ENCODE data around the gene VSTM2L.

DNA sequence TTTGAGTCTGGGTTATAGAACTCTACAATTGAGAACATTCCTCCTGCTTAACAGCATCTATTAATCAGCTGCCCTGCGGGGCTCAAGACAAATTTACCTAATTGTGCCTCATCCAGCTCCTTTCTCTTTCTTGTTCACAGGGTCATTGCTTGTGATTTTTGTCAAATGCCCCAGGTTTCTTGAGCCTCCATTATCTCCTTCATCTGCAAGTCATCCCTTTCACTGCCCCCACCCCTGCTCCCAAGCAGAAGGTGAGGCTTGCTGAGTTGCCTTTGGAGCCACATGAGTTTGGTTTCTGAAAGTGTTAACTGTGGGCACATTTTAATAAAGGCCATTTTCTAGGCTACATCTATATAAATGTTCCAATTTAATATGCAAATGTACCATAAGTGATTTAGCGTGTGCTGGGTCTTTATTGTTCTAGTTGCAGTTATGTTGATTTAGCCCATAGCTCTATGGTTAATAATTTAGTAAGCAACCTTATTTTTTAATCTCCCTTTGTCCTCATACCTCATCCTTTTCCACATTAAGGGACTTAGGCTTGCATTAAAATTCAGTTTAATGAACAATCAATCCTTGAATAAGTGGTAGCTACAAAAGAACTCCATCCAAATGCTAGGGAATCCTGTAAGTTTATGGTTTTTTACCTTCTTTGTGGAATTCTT is 56.1 kb downstream of the VSTM2L start:
- TF ChIP-seq, protein P1, sequence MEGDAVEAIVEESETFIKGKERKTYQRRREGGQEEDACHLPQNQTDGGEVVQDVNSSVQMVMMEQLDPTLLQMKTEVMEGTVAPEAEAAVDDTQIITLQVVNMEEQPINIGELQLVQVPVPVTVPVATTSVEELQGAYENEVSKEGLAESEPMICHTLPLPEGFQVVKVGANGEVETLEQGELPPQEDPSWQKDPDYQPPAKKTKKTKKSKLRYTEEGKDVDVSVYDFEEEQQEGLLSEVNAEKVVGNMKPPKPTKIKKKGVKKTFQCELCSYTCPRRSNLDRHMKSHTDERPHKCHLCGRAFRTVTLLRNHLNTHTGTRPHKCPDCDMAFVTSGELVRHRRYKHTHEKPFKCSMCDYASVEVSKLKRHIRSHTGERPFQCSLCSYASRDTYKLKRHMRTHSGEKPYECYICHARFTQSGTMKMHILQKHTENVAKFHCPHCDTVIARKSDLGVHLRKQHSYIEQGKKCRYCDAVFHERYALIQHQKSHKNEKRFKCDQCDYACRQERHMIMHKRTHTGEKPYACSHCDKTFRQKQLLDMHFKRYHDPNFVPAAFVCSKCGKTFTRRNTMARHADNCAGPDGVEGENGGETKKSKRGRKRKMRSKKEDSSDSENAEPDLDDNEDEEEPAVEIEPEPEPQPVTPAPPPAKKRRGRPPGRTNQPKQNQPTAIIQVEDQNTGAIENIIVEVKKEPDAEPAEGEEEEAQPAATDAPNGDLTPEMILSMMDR (IDR thresholded peaks at IDR 0.05), result no peak
- TF ChIP-seq POLR2A (IDR thresholded peaks at IDR 0.05), result no peak

Measured in vagina (tissue), 2 donors.